GM19463 (cell line): ENCODE results near the gene PLD1.

Source experiments
- ATAC-seq: cut with Tn5 transposase; IDR thresholded peaks from one replicate; pipeline ENCODE4 v1.9.1; 2021; ENCODE audit warnings: mild to moderate bottlenecking, moderate library complexity; ENCODE audit not compliant: unreplicated experiment

The PLD1 gene

GRCh38 chr3:171837698-171838097 lies 27.4 kb upstream of the PLD1 start:
- no peak for ATAC-seq

DNA sequence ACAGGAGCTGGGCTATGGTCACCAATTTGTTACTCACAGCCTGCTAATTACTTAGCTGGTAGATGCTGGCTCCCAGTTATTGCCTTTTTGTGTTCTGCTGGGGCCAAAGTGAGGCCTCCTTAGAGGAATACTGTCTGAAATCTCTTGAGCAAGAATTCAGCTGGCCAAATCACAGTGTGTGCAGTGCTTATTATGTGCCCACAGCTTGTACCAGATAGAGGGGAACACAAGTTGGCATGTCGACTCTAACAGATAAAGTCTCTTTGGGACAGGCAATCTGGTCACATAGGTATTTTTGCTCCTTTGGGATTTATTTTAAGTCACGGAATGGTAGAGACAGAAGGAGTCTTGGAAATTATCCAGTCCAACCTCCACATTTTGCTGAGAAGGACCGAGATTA lies 26.6 kb upstream of the PLD1 start:
- no peak for ATAC-seq

GRCh38 chr3:171835613-171836012 lies 25.3 kb upstream of the PLD1 start:
- no peak for ATAC-seq

DNA sequence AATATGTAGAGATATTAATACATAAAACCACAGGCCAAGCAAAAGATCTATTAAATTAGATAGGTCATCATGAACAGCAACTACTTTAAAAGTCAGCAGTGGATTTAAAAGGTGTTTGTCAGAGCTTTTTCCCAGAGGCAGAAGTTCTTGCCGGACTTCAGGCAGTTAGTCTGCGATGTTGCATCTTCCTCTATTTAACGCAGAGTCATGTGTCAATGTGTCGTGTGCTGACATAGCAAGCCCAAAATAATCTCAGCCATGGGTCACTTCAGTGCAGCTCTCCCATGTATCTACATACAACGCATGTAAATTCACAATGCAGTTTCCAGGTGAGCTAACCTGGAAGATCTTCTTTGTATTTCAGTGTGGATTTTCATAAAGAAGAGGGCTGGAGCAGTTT lies 24.8 kb upstream of the PLD1 start:
- ATAC-seq, result no peak

DNA sequence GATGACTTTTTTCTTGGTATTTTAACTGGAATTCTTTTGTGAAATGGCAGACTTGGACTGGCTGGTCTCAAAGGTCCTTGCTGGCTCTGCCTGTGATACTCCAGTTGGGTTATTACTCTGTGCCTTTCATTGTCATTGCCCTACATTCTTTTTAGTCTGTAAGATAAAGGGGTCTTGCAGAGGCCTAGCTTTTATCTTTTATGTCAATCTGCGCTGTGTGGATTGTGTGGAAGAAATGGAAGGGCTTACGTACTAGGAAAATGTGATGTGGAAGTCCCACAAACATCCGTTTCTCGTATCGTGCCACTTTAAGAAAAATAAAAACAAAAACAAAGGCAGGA lies 24.1 kb upstream of the PLD1 start:
- ATAC-seq, result no peak

- peak; percentile 53 for ATAC-seq
Measured at GRCh38 chr3:171833789-171834460, 23.6 kb upstream of the PLD1 start.

- ATAC-seq, result no peak
Measured at GRCh38 chr3:171832989-171833388, 22.7 kb upstream of the PLD1 start.

GRCh38 chr3:171831936-171832335 lies 21.7 kb upstream of the PLD1 start:
- no peak for ATAC-seq

- no peak for ATAC-seq
Measured at GRCh38 chr3:171830518-171830875, 20.2 kb upstream of the PLD1 start.

GRCh38 chr3:171829841-171830517 lies 19.7 kb upstream of the PLD1 start:
- peak; percentile 79 for ATAC-seq

DNA sequence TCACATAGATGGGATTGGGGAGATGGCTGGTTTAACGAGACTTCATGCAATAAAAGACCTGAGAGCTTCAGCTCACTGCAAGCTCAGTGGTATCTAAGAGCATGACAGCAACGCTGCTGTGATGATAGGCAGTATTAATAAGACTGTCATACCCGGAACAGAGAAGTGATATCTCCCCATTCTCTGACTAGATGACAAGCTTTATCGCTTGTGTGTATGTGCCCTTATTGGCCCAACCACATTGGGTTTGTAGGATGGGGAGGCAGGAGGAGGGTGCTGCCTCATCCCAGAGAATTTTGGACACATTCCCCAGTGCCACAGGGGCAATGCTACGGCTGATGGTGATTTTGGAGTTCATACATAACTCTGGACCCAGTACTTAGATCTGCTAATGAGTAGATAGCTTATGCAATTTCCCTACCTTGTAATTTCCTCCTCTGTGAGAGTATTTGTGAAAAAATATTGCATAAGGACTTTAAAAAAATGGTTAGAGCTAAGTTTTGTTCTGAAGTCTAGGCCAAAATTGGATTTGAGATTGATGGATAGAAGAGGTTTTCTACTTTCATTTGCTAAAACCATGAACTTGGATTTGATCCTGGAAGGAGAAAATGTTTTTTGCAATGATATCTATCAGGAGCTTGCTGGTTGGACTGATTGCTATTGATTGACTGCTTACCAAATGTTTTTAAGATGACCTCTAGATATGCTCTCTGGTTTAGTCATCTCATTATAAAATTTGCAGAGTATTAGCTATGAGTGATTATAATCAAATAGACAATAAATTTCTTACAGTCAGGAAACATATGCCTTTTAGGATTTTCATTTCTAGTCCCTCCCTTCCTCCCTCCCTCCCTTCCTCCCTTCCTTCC lies 18.9 kb upstream of the PLD1 start:
- ATAC-seq, result no peak

GRCh38 chr3:171827836-171828458 lies 17.7 kb upstream of the PLD1 start:
- no peak for ATAC-seq

DNA sequence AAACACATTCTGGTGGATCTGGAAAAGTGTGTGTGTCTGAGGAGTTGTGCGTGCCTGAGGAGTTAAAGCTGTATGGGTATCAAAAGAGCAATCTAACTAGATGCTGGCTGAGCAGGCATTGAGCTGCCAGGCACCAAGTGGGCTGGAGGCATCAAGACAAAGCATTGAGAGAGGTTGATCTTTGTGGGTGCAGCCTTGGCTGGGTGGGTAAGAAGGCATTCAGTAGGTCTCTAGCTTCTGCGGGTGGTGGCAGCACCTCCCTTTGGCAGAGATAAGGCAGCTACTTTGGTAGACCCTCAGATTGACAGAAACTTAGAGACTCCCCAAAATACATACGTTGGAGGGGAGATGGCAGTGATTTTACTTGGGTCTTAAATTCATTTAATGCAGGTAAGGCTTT lies 17.1 kb upstream of the PLD1 start:
- no peak for ATAC-seq

DNA sequence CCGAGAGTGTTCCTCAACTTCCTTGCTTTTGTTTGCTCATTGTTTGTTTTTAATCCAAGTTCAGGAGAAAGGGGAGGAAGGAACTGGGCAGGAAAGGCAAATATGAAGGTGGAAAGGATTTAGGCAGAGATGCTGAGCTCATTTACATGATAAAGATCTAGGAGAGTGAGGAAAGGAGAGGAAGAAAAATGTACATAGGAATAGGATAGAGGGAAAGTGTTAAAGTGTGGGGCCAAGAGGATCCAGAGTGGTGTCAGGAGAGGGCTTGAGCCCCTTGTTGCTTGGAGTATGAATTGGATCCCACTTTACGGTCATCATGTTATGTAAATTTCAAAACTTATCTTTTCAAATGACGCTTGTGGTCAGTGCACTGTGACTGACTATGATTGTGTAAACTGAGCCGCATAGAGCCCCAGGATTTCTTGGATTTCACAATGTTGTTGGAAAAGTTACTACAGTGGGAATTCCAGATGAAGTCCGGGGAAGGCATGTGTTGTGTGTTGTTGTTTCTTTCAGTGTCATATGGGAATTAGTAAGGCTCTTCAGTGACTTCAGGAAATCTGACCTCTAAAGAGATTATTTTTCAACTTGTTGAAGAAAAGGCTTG lies 15.0 kb upstream of the PLD1 start:
- no peak for ATAC-seq

GRCh38 chr3:171824824-171825221 lies 14.5 kb upstream of the PLD1 start:
- ATAC-seq, result no peak

- no peak for ATAC-seq
Measured at GRCh38 chr3:171824116-171824515, 13.8 kb upstream of the PLD1 start.

DNA sequence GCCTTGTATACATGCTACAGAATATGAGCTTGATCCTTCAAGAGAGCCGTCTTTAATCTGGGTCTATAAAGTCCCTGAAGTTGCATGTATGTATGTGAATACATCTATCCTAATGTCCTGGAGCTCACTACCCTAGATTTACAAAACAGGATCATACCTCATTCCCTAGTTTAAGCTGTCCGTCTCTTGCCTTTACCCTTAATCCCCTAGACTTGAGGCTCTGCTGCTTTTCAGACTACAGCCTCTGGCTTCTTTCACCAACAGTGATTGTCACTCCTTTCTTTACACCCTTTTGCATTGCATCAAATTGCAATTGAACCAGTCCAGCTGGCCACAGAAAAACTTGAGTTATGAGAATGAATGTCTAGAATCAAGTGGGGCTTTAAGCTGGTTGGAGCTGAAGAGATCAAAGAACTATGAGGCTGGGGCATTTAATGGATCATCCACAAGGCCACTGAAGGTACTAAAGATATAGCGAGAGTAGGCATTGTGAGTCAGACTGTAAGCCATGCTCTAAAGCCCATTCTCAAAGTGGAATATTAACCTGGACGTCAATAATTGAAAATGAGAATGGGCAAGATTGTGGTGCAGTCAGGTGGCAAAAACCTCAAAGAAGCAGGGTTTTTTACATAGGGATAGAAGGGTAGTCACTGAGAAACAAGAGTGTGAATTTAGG lies 12.3 kb upstream of the PLD1 start:
- ATAC-seq, result peak; percentile 85

DNA sequence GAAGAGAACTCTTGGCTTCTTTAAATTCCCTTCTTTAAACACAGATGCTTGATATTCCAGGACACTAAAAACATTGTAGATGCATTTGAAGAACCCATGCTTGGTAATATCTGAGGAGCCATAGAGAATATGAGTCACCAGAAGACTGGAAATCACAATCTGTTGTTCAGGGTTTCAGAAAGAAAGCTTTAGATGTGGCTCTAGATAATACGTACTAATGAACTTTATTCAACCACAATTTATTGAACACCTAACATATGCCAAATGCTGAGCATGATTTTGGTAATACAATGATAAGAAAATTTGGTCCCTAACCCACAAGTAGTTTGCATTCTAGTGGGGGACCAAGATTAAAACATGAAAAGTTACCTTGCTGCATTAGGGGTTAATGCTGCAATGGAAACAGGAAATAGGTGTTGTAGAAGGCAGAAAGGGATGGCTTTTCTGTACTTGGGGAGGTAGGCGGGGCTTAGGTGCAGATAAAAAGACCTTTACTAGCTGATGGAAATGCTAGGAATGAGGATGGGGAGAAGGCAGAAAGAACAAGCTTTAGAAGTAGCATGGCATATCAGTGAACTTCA lies 11.6 kb upstream of the PLD1 start:
- ATAC-seq, result no peak

DNA sequence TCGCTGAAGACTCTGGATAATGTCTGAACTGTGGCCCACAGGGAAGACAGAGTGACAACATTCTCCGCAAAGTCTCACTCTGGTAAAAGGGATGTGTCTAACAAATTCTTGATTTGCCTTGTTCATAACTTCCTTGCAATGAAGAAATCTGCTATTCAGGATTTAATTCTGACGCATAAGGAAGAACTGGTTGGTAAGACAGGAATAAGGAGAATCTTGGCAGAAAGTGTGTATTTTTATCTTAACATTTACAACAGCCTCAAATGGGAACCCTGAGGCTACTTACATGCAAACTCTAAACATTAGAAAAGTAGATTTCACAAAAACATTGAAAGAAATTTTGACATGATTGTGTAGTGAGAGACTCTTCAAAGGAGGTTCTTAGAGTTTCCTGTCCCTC lies 10.8 kb upstream of the PLD1 start:
- no peak for ATAC-seq

DNA sequence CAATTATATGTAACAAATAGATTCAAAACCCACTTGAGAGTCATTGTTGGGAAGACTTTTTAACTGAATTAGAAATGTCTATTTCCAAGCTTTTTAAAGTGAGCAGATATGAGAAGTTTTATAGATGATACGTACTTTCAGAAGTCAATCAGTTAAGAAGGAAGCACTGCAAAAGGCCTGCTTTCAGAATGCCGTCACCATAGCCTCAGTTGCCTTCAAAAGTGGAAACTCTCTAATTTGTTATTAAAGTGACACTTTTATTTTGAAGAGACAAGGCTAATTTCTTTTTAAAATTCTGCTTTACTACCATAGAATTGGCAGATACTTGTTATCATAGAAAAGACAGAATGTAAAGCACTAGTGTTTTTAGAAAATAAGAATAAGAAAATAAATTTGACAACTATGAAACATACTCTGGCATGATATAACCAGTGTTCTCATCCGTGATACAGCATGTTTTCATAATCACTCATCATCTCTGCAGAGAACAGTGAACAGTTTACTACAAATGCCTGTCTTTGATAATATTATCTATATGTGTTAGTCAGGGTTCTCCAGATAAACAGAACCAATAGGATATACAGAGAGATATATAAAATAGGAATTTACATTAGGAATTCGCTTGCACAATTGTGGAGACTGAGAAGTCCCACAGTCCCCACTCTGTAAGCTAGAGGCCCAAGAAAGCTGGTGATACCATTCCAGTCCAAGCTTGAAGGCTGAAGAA lies 7.0 kb upstream of the PLD1 start:
- no peak for ATAC-seq
